HG02840 (cell line): Measurements from ENCODE around the gene EPHB1.

Source experiments
- ATAC-seq: cut with Tn5 transposase; IDR thresholded peaks from one replicate; pipeline ENCODE4 v1.9.1; 2021; ENCODE audit warnings: mild to moderate bottlenecking, moderate library complexity, moderate number of reproducible peaks; ENCODE audit not compliant: unreplicated experiment, low FRiP score

EPHB1 gene

GRCh38 chr3:134794950-134795745, at the start of gene EPHB1:
Gene EPHB1 (plus strand): TSS chr3:134795260.
- ATAC-seq: peak; percentile 68

DNA sequence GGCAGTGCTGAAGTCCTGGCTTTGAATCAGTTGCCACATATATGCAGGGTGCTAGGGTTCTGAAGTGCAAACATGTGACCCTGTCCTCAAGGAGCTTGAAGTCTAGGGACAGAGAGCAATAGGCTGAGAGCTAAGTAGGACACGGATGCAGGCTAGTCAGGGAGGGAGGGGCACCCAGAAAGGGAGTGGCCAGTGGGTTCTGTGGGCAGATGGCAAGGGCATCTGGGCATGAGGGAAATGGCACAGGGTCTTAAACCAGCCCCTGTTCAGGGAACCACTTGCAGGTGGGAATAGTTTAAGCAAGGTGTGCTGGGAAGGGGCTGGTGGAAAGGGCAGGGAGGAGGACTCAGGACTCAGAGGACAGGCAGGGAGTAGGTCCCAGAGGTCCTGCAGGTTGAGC, 46.4 kb upstream of the EPHB1 start:
- no peak for ATAC-seq

- ATAC-seq: no peak
Observed at GRCh38 chr3:134749174-134749573, 45.9 kb upstream of the EPHB1 start.

DNA sequence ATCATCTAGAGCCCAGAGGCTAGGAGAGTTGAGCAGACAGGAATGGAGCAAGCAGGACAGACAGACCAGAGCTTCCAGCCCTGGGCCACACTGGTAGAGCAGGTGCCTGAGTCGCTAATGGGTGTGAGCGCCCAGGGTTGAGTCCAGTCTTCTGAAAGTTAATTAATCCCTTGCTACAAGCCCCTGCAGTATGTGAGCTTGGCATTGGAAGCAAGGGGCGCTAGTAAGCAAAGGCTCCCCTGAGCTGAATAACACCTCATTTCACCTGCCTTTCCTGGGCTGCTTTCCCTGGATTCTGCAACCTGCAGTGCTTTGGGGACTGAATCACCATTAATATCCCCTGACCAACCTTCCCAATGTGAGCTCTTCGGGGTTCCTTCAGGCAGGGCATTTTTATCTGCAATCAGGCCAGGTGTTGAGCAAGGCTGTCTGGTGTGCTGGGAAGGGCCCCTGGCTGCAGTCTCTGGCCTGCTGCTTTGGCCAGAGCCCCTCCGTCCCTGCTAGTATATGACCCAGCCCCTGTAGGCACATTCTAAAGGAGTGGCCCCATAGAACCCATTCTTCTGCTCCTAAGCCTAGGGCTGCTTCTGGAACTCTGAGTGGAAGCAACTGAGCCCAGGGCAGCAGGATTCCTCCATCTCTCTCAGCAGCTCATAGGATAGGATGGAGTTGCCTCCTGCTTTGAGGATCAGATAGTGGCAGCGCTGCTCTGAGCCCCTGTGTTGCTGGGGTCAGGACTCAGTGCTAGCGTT, 45.1 kb upstream of the EPHB1 start:
- no peak for ATAC-seq

DNA sequence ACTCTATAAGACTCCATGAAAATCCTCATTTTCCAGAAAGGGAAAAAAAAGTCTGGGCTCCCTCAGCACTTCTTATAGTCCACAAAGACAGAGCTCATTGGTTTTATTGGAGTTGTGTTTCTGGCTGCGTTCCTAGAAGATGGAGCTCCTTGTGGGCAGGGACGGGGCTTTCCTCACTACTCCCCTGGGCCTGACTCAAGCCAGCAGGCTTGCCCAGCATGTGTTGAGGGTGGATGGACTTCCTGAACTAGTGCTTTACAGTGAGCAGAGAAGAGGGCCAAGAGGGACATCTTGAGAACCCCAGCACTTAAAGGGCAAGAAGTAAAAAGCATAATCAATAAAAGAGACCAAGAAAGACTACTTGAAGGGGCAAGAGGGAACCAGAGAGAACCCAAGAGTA, 43.2 kb upstream of the EPHB1 start:
- ATAC-seq: no peak

DNA sequence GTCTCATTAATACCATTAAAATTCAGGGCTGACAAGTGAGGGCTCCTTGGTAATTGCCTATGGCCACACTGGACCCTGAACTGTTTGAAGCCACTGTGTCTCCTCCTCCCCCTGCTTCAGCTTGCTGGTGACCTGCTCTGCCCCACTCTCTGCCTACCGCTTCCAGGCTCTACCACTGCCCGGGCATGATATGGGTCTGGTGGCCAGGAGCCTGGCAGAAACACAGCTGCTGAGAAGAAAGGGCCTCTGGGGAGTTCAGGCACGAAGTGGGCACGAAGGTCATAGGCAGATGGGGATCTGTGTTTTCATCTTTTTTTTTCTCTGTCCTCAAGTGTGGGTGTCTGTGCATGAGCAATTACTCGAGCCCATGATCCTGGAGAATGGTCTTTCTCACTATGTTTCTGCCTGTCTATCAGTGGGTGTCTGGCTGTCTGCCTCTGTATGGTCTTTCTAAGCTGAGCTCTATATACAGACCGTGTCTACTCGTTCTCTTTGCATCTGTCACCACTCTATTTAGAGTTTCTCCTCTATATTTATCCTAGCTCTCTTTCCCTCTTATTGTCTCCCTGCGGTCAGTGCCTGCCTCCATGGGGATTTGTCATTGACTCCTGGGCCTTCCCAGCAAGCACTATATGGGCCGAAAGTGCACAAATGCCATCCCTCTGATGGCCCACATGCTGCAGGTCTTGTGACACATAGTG, 42.1 kb upstream of the EPHB1 start:
- no peak for ATAC-seq

GRCh38 chr3:134753999-134754742, 40.9 kb upstream of the EPHB1 start:
- ATAC-seq: no peak

DNA sequence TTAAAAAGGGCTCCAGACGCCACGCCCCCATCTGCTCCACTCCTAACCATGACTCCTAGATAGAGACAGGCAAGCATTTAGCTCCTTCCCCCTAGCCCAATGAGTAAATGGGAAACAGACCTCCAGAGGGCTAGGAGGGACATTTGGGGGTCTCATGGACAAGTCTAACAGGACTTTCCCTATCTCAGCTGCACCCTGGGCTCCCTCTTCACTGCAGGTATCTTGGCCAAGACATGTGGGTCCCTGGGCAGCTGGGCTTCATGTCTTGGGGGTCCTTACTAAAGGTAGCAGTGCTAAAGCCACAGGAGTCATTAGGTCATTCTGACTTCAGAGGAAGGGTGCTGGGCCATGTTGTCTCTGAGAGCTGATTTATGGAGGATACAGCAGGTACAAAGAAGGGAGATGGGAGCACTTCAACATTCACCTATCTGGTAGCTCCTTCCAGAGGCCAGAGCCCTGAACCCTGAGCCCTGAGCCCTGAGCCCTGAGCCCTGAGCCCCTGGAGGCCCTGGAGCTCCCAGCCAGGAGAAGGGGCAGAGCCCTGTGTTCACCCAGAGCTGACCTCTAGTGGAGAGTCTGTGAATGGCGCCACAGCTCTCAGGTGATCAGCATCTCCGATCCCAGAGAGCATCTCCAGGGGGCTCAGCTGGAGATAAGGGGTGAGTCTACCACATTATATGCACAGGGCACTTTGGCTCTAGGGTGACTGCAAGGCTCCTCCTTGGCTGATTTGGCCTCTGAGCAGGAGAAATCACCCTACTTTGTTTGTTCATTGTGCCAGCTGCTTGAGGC, 40.1 kb upstream of the EPHB1 start:
- ATAC-seq: peak; percentile 63

DNA sequence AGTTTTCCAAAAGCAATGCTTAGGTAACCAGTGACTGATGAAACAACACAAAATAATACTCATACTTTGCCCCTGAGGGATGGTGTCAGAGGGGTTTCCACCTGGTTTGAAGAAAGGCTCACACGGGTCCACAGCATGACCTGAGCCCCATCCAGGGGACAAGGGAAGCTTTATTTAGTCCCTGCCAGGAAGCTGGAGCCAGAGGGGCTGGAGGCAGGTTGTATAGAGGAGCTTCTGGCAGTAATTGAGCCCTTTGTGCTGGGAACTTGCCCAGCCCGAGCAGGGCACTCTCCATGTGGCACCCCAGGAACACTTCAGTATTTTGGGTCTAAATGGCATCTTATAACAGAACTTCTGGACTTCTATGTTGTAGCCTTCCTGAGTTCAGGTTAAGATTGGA, 39.2 kb upstream of the EPHB1 start:
- no peak for ATAC-seq

DNA sequence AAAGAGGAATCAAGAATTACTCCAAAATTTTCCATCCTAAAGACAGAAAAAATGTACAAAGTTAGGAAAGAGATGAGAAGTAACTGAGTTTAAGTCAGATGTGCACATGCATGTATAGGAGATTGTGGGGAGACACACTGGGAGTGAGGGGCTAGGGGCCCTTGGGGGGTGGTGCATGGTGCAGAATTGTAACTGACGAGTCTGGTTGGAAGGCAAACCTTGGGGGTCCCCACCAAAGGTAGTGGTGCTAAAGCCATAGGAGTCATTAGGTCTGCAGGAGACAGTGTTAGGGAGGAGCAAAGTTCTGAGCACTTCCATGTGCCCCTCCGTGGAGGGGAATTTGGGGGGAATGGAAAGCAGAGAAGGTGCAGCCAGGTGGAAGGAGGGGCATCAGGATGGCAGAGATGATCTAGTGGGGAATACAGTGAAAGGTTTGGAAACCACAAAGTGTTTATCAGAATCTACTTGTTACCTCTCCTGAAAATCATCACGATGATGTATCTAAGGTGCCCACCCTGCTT, 37.5 kb upstream of the EPHB1 start:
- no peak for ATAC-seq

- no peak for ATAC-seq
Observed at GRCh38 chr3:134761213-134761612, 33.8 kb upstream of the EPHB1 start.

DNA sequence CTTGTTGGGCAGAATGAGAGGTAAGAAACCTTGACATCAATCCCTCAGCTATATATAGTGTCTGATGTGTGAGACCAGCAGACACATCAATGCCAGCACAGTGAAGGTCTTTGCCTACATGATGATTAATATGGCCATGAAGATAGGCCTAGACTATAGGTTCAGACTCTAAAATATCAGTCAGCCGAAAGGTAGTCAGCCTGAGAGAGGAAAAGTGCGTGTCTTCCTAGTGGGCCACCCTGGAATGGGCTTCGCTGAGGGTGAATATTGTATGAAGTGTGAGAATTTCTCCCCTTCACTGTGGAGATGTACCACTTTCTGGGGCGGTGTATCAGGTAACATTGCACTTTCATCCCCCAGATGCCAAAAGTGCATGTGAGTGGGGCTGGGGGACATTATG, 33.0 kb upstream of the EPHB1 start:
- ATAC-seq: no peak

- ATAC-seq: no peak
Observed at GRCh38 chr3:134765468-134765867, 29.6 kb upstream of the EPHB1 start.

GRCh38 chr3:134766290-134766689, 28.8 kb upstream of the EPHB1 start:
- ATAC-seq: no peak

DNA sequence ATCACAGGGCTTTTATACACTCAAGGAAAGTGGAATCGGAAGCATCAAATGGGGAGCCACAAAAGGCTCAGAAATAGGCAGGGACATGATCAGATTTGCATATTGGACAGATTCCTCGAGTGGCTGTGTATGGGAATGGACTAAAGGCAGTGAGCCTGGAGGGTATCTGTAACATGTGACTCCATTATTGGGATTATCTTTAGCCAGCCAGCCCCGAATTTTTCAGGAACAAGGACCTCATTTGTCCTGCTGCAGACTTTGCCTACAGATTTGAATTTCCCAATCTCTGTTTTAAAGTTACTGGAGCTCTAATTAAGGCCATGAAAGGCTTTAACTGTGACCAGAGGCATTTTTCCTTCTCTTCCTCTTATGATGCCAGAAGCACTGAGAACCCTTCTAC, 26.9 kb upstream of the EPHB1 start:
- no peak for ATAC-seq

GRCh38 chr3:134768837-134769236, 26.2 kb upstream of the EPHB1 start:
- no peak for ATAC-seq

GRCh38 chr3:134769287-134769868, 25.7 kb upstream of the EPHB1 start:
- no peak for ATAC-seq

GRCh38 chr3:134772011-134772410, 23.0 kb upstream of the EPHB1 start:
- no peak for ATAC-seq

DNA sequence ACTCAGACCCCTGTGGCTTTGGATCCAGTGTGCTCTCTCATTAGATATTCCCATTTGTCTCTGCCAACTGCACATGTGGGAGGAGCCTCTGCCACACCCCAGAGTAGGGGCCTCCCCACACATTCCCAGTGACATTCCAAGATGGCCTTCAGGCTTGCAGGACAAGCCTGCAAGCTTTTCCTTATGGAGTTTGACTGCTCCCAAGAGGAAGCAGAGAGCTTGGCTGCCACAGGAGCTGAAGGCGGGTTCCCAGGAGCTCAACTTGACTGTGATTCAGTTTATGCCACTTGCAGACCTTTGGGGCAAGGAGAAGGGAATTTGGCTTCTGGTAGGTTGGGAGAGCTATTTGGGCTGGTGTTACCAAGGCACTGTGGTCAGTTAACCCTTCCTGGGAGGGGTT, 22.5 kb upstream of the EPHB1 start:
- ATAC-seq: no peak
